HCT116 (cell line): ENCODE results near the gene ALK. TPM values are rescaled to one million over a fixed set of nuclear protein-coding genes. Genes with fewer than 3 reads are reported as not detected.

Experiments
- ATAC-seq: fragments of 200-7000 bp; cut with Tn5 transposase; 2 replicates; pipeline ENCODE4 v1.9.1; 2020; ENCODE audit warnings: mild to moderate bottlenecking, moderate library complexity
- BruUV-seq: library from RNA; stranded (reverse); fragments of 400-500 nt; replicated peaks from 2 replicates; lab custom pipeline; 2021; lab: Mats Ljungman, UMichigan
- CTCF ChIA-PET: fragments of 300-600 bp; sonication (Branson Sonifier 250); formaldehyde crosslinking; loops from one replicate; lab custom pipeline; 2021; ENCODE audit warnings: antibody characterized with exemption; lab: Charles Lee
- POLR2A ChIA-PET: fragments of 300-600, 350-600 bp; sonication (Branson Sonifier 250); formaldehyde crosslinking; loops from one replicate; lab custom pipeline; 2021; ENCODE audit warnings: antibody characterized with exemption; lab: Charles Lee
- RAD21 ChIA-PET, 2 experiments: fragments of 300-600 bp; sonication (Branson Sonifier 250); formaldehyde crosslinking; loops; one replicate each; lab custom pipeline; 2023; ENCODE audit warnings: low total read pairs in 2 of 2; ENCODE audit not compliant: uncharacterized antibody in 2 of 2, unreplicated experiment in 2 of 2, low non-redundant PET in 1 of 2; lab: Charles Lee
- DNase-seq: peaks from one replicate; pipeline ENCODE4 v3.0.0-alpha.2; 2010; ENCODE audit warnings: low read depth, low spot score
- H2AFZ ChIP-seq: fragments of 200-600 bp; shearing (Covaris generic), sonication (generic); 2 replicates; pipeline ENCODE4 v1.6.1; 2017; ENCODE audit warnings: low read depth, mixed run types, mixed read lengths, antibody characterized with exemption, low read length; ENCODE audit not compliant: poor library complexity, severe bottlenecking
- H3K27ac ChIP-seq: 2 replicates; pipeline ENCODE4 v1.5.1; 2012; ENCODE audit warnings: low read depth, low read length
- H3K27me3 ChIP-seq: fragments of 200-600 bp; sonication (generic); 2 replicates; pipeline ENCODE4 v1.6.1; 2016; ENCODE audit warnings: mixed run types, low read length, mixed read lengths; ENCODE audit not compliant: insufficient read depth
- H3K36me3 ChIP-seq, 2 experiments: fragments of 200-500 bp in 1 of 2; fragments of 200-600 bp in 1 of 2; sonication (Bioruptor generic) in 1 of 2; sonication (generic) in 1 of 2; 2 replicates each; pipeline versions ENCODE4 v1.5.1 to v1.6.1; 2014 to 2016; ENCODE audit warnings: low read length in 2 of 2, inconsistent platforms in 1 of 2, mixed read lengths in 1 of 2, mixed run types in 1 of 2; ENCODE audit not compliant: insufficient read depth in 2 of 2, control insufficient read depth in 1 of 2
- H3K4me1 ChIP-seq, 2 experiments: fragments of 200-600 bp in 1 of 2; sonication (generic) in 1 of 2; 2 replicates each; pipeline versions ENCODE4 v1.5.1 to v1.6.1; 2012 to 2017; ENCODE audit warnings: low read length in 2 of 2, inconsistent platforms in 1 of 2, mild to moderate bottlenecking in 1 of 2, mixed read lengths in 1 of 2, mixed run types in 1 of 2, moderate library complexity in 1 of 2; ENCODE audit not compliant: insufficient read depth in 2 of 2, control insufficient read depth in 1 of 2
- H3K4me2 ChIP-seq: fragments of 200-600 bp; sonication (generic); 2 replicates; pipeline ENCODE4 v1.6.1; 2017; ENCODE audit warnings: mixed run types, low read length, mixed read lengths
- H3K4me3 ChIP-seq, 2 experiments: fragments of 200-600 bp in 1 of 2; sonication (generic) in 1 of 2; replicated peaks in 1 of 2; 2 replicates each; pipeline ENCODE4 v1.5.1; 2011 to 2016; ENCODE audit warnings: low read length in 2 of 2, control low read depth in 1 of 2, low read depth in 1 of 2, mild to moderate bottlenecking in 1 of 2, mixed read lengths in 1 of 2, mixed run types in 1 of 2
- H3K79me2 ChIP-seq: fragments of 200-600 bp; sonication (generic); 2 replicates; pipeline ENCODE4 v1.6.1; 2017; ENCODE audit warnings: mild to moderate bottlenecking, mixed run types, low read length, moderate library complexity, mixed read lengths; ENCODE audit not compliant: insufficient read depth
- H3K9ac ChIP-seq: fragments of 200-600 bp; sonication (generic); 2 replicates; pipeline ENCODE4 v1.6.1; 2016; ENCODE audit warnings: low read length, mixed read lengths
- H3K9me2 ChIP-seq: fragments of 200-600 bp; sonication (generic), shearing (Covaris generic); 2 replicates; pipeline ENCODE4 v1.6.1; 2017; ENCODE audit warnings: mixed run types, mild to moderate bottlenecking, moderate library complexity; ENCODE audit not compliant: insufficient read depth
- H3K9me3 ChIP-seq, 2 experiments: fragments of 200-500 bp in 1 of 2; fragments of 200-600 bp in 1 of 2; sonication (Bioruptor generic) in 1 of 2; sonication (generic) in 1 of 2; 2 replicates each; pipeline ENCODE4 v1.6.1; 2014 to 2017; ENCODE audit warnings: low read length in 2 of 2, mixed read lengths in 2 of 2, inconsistent platforms in 1 of 2, low read depth in 1 of 2, mild to moderate bottlenecking in 1 of 2, mixed run types in 1 of 2, moderate library complexity in 1 of 2; ENCODE audit not compliant: control insufficient read depth in 1 of 2, insufficient read depth in 1 of 2
- H4K20me1 ChIP-seq: fragments of 200-600 bp; sonication (generic), shearing (Covaris generic); 2 replicates; pipeline ENCODE4 v1.6.1; 2017; ENCODE audit warnings: mixed run types, mild to moderate bottlenecking, moderate library complexity; ENCODE audit not compliant: insufficient read depth
- ATF3 ChIP-seq: IDR thresholded peaks from 2 replicates; pipeline ENCODE4 v1.6.1; 2012
- CBX3 ChIP-seq: IDR thresholded peaks from 2 replicates; pipeline ENCODE4 v1.6.1; 2012; ENCODE audit warnings: low read depth
- CEBPB ChIP-seq: IDR thresholded peaks from 2 replicates; pipeline ENCODE4 v1.6.1; 2012; ENCODE audit warnings: low read depth
- CTCF ChIP-seq, 3 experiments: fragments of 200-600 bp in 1 of 3; sonication (generic) in 1 of 3; IDR thresholded peaks in 2 of 3; conservative IDR thresholded peaks in 1 of 3; 2 replicates each; pipeline ENCODE4 v1.5.1; 2012 to 2017; ENCODE audit warnings: low read depth in 2 of 3, low read length in 2 of 3, antibody characterized with exemption in 1 of 3, borderline replicate concordance in 1 of 3, control low read depth in 1 of 3, mild to moderate bottlenecking in 1 of 3, mixed read lengths in 1 of 3, mixed run types in 1 of 3, moderate library complexity in 1 of 3; ENCODE audit not compliant: insufficient read depth in 1 of 3
- EGR1 ChIP-seq: IDR thresholded peaks from 2 replicates; pipeline ENCODE4 v1.6.1; 2012; ENCODE audit warnings: low read depth
- EZH2phosphoT487 ChIP-seq: fragments of 200-600 bp; IDR thresholded peaks from 2 replicates; pipeline ENCODE4 v1.6.1; 2018; ENCODE audit warnings: antibody characterized with exemption, borderline replicate concordance
- FOSL1 ChIP-seq: IDR thresholded peaks from 2 replicates; pipeline ENCODE4 v1.6.1; 2012; ENCODE audit warnings: low read depth
- JUND ChIP-seq: IDR thresholded peaks from 2 replicates; pipeline ENCODE4 v1.6.1; 2012
- POLR2A ChIP-seq: IDR thresholded peaks from 2 replicates; pipeline ENCODE4 v1.7.0; 2011; ENCODE audit warnings: borderline replicate concordance; ENCODE audit not compliant: insufficient read depth, insufficient read length; ENCODE audit errors: extremely low read depth
- POLR2AphosphoS5 ChIP-seq: IDR thresholded peaks from 2 replicates; pipeline ENCODE4 v1.6.1; 2011; ENCODE audit warnings: mild to moderate bottlenecking, low read depth, low read length, moderate library complexity
- SIN3A ChIP-seq: IDR thresholded peaks from 2 replicates; pipeline ENCODE4 v1.6.1; 2012; ENCODE audit warnings: low read depth
- YY1 ChIP-seq: IDR thresholded peaks from 2 replicates; pipeline ENCODE4 v1.6.1; 2011; ENCODE audit warnings: low read length, low read depth, moderate library complexity, mild to moderate bottlenecking; ENCODE audit not compliant: insufficient replicate concordance; ENCODE audit errors: extremely low read depth
- ZBTB33 ChIP-seq: IDR thresholded peaks from 2 replicates; pipeline ENCODE4 v1.6.1; 2011; ENCODE audit warnings: mild to moderate bottlenecking, low read length, moderate library complexity; ENCODE audit not compliant: insufficient replicate concordance; ENCODE audit errors: extremely low read depth
- ZFX ChIP-seq: fragments of 450-650 bp; IDR thresholded peaks from 2 replicates; pipeline ENCODE4 v1.6.1; 2017
- ZNF274 ChIP-seq: fragments of 200-500 bp; sonication (Bioruptor generic); IDR thresholded peaks from 2 replicates; pipeline ENCODE4 v1.6.1; 2014; ENCODE audit warnings: mild to moderate bottlenecking, low read depth, low read length, inconsistent platforms
- intact Hi-C: fragments of 100-400 bp; cut with micrococcal nuclease; formaldehyde crosslinking; loops from 2 replicates; pipeline ENCODE4 v1.10.0; 2022
- total RNA-seq: library from RNA; stranded (reverse); gene quantifications from one replicate; pipeline ENCODE4 v1.2.1, GENCODE V29; 2021; ENCODE audit not compliant: unreplicated experiment

The ALK gene
- total RNA-seq, 1 experiment from 2014 or later = not detected

GRCh38 chr2:29463181-29463900 is 458.0 kb downstream of the ALK start (continued):
- TF ChIP-seq ZBTB33 = no peak
- TF ChIP-seq SIN3A = no peak

- no peak for DNase-seq
- no peak for TF ChIP-seq POLR2AphosphoS5
- TF ChIP-seq FOSL1 = no peak
- no peak for TF ChIP-seq JUND
- no peak for TF ChIP-seq CTCF (IDR thresholded peaks at IDR 0.05 in 2 of 3, conservative IDR thresholded peaks at IDR 0.05 in 1 of 3; ENCODE audit: borderline replicate concordance in 1 of 3, insufficient read depth in 1 of 3, low read depth in 2 of 3, low read length in 2 of 3)
- no peak for TF ChIP-seq ZBTB33
- TF ChIP-seq ZFX = no peak
- TF ChIP-seq POLR2A = no peak
- no peak for TF ChIP-seq CBX3
- TF ChIP-seq CEBPB = no peak
- no peak for TF ChIP-seq YY1
- TF ChIP-seq EZH2phosphoT487 = no peak
- no peak for TF ChIP-seq ATF3
- no peak for TF ChIP-seq EGR1
- no peak for TF ChIP-seq ZNF274
Observed at GRCh38 chr2:29462293-29462692, 459.1 kb downstream of the ALK start.

More at GRCh38 chr2:29462293-29462692, 459.1 kb downstream of the ALK start:
- no TSS peak for BruUV-seq
- CTCF ChIA-PET = no interaction called here
- intact Hi-C loops = no loop called here
- no peaks in the 10 kb centered on the region for H4K20me1 ChIP-seq
- no peak overlapping the region for H3K27ac ChIP-seq
- ATAC-seq = no peak
- POLR2A ChIA-PET = no interaction called here
- H3K27me3 ChIP-seq = peaks cover 73% of the 10 kb centered on the region
- no peak overlapping the region for H3K4me3 ChIP-seq
- H3K9ac ChIP-seq = no peak overlapping the region
- H3K36me3 ChIP-seq = no peaks in the 10 kb centered on the region
- H3K9me2 ChIP-seq = no peaks in the 10 kb centered on the region
- H3K4me2 ChIP-seq = no peak overlapping the region
- H3K4me1 ChIP-seq = no peaks in the 10 kb centered on the region
- no peak overlapping the region for H2AFZ ChIP-seq
- RAD21 ChIA-PET = no interaction called here
- H3K9me3 ChIP-seq = no peaks in the 10 kb centered on the region
- no peaks in the 10 kb centered on the region for H3K79me2 ChIP-seq
